Measurements from ENCODE around the gene DYSF.
"Not testable (repeated sequence)": the region's sequence is repeated elsewhere in the genome, so short reads cannot be mapped to it uniquely, and the experiment has no call there.

Gene DYSF

GRCh38 chr2:71453404-71454220, at the start of gene DYSF:
Gene DYSF (plus strand): TSS chr2:71453561.
- in situ Hi-C loops (cut with MboI; ENCODE audit: low pct_unique_long_range_greater_than_20kb, low sequenced_read_pairs, unreplicated experiment) = no loop called here
- TF ChIP-seq, protein P1, sequence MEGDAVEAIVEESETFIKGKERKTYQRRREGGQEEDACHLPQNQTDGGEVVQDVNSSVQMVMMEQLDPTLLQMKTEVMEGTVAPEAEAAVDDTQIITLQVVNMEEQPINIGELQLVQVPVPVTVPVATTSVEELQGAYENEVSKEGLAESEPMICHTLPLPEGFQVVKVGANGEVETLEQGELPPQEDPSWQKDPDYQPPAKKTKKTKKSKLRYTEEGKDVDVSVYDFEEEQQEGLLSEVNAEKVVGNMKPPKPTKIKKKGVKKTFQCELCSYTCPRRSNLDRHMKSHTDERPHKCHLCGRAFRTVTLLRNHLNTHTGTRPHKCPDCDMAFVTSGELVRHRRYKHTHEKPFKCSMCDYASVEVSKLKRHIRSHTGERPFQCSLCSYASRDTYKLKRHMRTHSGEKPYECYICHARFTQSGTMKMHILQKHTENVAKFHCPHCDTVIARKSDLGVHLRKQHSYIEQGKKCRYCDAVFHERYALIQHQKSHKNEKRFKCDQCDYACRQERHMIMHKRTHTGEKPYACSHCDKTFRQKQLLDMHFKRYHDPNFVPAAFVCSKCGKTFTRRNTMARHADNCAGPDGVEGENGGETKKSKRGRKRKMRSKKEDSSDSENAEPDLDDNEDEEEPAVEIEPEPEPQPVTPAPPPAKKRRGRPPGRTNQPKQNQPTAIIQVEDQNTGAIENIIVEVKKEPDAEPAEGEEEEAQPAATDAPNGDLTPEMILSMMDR (IDR thresholded peaks at IDR 0.05; ENCODE audit: extremely low read depth, insufficient read depth, missing control alignments) = no peak
- DNase-seq (ENCODE audit: low spot score) = no peak

DNA sequence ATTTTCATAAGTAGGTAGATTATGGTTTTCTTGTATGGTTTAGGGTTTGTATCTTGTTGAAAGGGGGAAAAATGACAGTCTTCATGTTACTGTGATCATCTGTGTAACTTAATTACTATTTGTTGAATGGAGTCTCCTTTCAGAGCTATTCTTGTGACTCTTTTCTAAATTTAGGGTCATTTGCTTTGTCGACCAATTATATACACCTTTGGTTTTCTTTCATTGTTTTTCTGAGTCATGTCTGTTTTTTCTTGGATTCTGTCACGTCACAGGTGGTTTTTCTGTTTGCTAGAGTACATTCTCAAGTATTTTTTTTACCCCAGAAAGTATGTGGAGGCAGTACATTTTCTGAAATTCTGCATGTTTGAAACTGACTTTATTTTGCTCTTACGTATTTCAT, 43.8 kb upstream of the DYSF start:
- peak; percentile 9 for DNase-seq (ENCODE audit: low spot score)
- in situ Hi-C loops (cut with MboI; ENCODE audit: low pct_unique_long_range_greater_than_20kb, low sequenced_read_pairs, unreplicated experiment) = no loop called here
- TF ChIP-seq, protein P1 (IDR thresholded peaks at IDR 0.05; ENCODE audit: extremely low read depth, insufficient read depth, missing control alignments) = no peak

DNA sequence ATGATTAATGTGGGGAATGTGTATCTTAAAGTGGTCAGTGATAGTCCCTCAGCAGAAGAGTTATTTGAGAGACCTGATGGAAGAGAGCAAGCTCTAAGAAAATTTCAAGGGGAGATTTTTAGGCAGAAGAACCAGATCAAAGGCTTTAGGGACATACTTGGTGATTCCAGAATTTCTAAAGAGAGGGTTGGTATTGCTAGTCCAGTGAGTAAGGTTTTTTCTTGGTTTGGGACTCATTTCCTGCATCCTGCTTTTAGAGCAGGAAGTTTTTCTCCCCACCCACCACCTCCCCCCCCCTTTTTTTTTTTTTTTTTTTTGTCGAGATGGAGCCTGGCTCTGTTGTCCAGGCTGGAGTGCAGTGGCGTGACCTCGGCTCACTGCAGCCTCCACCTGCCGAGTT, 42.7 kb upstream of the DYSF start:
- in situ Hi-C loops (cut with MboI; ENCODE audit: low pct_unique_long_range_greater_than_20kb, low sequenced_read_pairs, unreplicated experiment) = no loop called here
- DNase-seq (ENCODE audit: low spot score) = no peak
- TF ChIP-seq, protein P1 (IDR thresholded peaks at IDR 0.05; ENCODE audit: extremely low read depth, insufficient read depth, missing control alignments) = no peak

DNA sequence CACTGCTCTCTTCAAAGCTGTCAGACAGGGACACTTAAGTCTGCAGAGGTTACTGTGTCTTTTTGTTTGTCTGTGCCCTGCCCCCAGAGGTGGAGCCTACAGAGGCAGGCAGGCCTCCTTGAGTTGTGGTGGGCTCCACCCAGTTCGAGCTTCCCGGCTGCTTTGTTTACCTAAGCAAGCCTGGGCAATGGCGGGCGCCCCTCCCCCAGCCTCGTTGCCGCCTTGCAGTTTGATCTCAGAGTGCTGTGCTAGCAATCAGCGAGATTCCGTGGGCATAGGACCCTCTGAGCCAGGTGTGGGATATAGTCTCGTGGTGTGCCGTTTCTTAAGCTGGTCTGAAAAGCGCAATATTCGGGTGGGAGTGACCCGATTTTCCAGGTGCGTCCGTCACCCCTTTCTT, 36.5 kb upstream of the DYSF start:
- DNase-seq (ENCODE audit: low spot score); in situ Hi-C loops (cut with MboI; ENCODE audit: low pct_unique_long_range_greater_than_20kb, low sequenced_read_pairs, unreplicated experiment): not testable (repeated sequence)

- in situ Hi-C loops (cut with MboI; ENCODE audit: low pct_unique_long_range_greater_than_20kb, low sequenced_read_pairs, unreplicated experiment) = no loop called here
- no peak for DNase-seq (ENCODE audit: low spot score)
- TF ChIP-seq, protein P1 (IDR thresholded peaks at IDR 0.05; ENCODE audit: extremely low read depth, insufficient read depth, missing control alignments) = no peak
These were observed 35.8 kb upstream of the DYSF start for GRCh38 chr2:71417300-71418202.

- TF ChIP-seq, protein P1 (IDR thresholded peaks at IDR 0.05; ENCODE audit: extremely low read depth, insufficient read depth, missing control alignments) = no peak
- no peak for DNase-seq (ENCODE audit: low spot score)
- in situ Hi-C loops (cut with MboI; ENCODE audit: low pct_unique_long_range_greater_than_20kb, low sequenced_read_pairs, unreplicated experiment) = no loop called here
These were observed 34.2 kb upstream of the DYSF start for GRCh38 chr2:71419145-71419544.

GRCh38 chr2:71419976-71420375, 33.4 kb upstream of the DYSF start:
- no peak for DNase-seq (ENCODE audit: low spot score)
- in situ Hi-C loops (cut with MboI; ENCODE audit: low pct_unique_long_range_greater_than_20kb, low sequenced_read_pairs, unreplicated experiment) = no loop called here
- TF ChIP-seq, protein P1 (IDR thresholded peaks at IDR 0.05; ENCODE audit: extremely low read depth, insufficient read depth, missing control alignments) = no peak

All from GM13977 (cell line).